ENCODE measurements around the gene LYPD4.

Gene LYPD4

GRCh38 chr19:41844601-41845000, at the start of gene LYPD4:
LYPD4 (minus strand) TSS chr19:41844683; CDS start chr19:41839285, 5,398 bp downstream.
- Histone ChIP-seq H3K4me1 (ENCODE audit: low read length) (no peaks in the 10 kb centered on the region), H3K36me3 (replicated peaks; ENCODE audit: insufficient read depth, low read length) (no peaks in the 10 kb centered on the region), H3K9ac (ENCODE audit: low read length) (no peak within 1 kb of the TSS), H4K20me1 (ENCODE audit: insufficient read depth, low read length) (no peaks in the 10 kb centered on the region), H3K79me2 (ENCODE audit: low read length) (no peaks in the 10 kb centered on the region), H3K27me3 (replicated peaks; ENCODE audit: insufficient read depth, low read length) (peaks cover 81% of the 10 kb centered on the region), H3K9me3 (replicated peaks; ENCODE audit: insufficient read depth, low read length) (no peaks in the 10 kb centered on the region), H3F3A (ENCODE audit: insufficient read depth, low read length) (no peaks in the 10 kb centered on the region), H2AFZ (ENCODE audit: low read length) (no peak within 1 kb of the TSS), H3K27ac (ENCODE audit: low read length) (no peak within 1 kb of the TSS), H3K9me2 (replicated peaks; ENCODE audit: insufficient read depth, low read length) (no peaks in the 10 kb centered on the region), H3K4me2 (ENCODE audit: low read depth, low read length) (no peak within 1 kb of the TSS), H3K4me3 (ENCODE audit: low read length) (no peak within 1 kb of the TSS)
- TF ChIP-seq EZH2 (optimal IDR thresholded peaks at IDR 0.05; ENCODE audit: low read depth, low read length) (no peak), CTCF (IDR thresholded peaks at IDR 0.05; ENCODE audit: low read length) (no peak), EZH2phosphoT487 (IDR thresholded peaks at IDR 0.05; ENCODE audit: low read length) (no peak)
- DNase-seq: no peak

GRCh38 chr19:41893899-41894298, 49.4 kb upstream of the LYPD4 start:
- Histone ChIP-seq H3K4me1 (ENCODE audit: low read length) (no peaks in the 10 kb centered on the region), H3K9me2 (replicated peaks; ENCODE audit: insufficient read depth, low read length) (no peaks in the 10 kb centered on the region), H3K36me3 (replicated peaks; ENCODE audit: insufficient read depth, low read length) (no peaks in the 10 kb centered on the region), H3K79me2 (ENCODE audit: low read length) (no peaks in the 10 kb centered on the region), H2AFZ (ENCODE audit: low read length) (no peak overlapping the region), H4K20me1 (ENCODE audit: insufficient read depth, low read length) (no peaks in the 10 kb centered on the region), H3K9ac (ENCODE audit: low read length) (no peak overlapping the region), H3K9me3 (replicated peaks; ENCODE audit: insufficient read depth, low read length) (no peaks in the 10 kb centered on the region), H3F3A (ENCODE audit: insufficient read depth, low read length) (no peaks in the 10 kb centered on the region), H3K27ac (ENCODE audit: low read length) (no peak overlapping the region), H3K4me2 (ENCODE audit: low read depth, low read length) (no peak overlapping the region), H3K4me3 (ENCODE audit: low read length) (no peak overlapping the region), H3K27me3 (replicated peaks; ENCODE audit: insufficient read depth, low read length) (no peaks in the 10 kb centered on the region)
- TF ChIP-seq EZH2 (optimal IDR thresholded peaks at IDR 0.05; ENCODE audit: low read depth, low read length): no peak
- no peak for TF ChIP-seq EZH2phosphoT487 (IDR thresholded peaks at IDR 0.05; ENCODE audit: low read length)
- no peak for TF ChIP-seq CTCF (IDR thresholded peaks at IDR 0.05; ENCODE audit: low read length)
- peak; percentile 21 for DNase-seq

- Histone ChIP-seq H3K36me3 (replicated peaks; ENCODE audit: insufficient read depth, low read length) (no peaks in the 10 kb centered on the region), H3K27me3 (replicated peaks; ENCODE audit: insufficient read depth, low read length) (no peaks in the 10 kb centered on the region), H3F3A (ENCODE audit: insufficient read depth, low read length) (no peaks in the 10 kb centered on the region), H3K4me2 (ENCODE audit: low read depth, low read length) (no peak overlapping the region), H3K4me1 (ENCODE audit: low read length) (no peaks in the 10 kb centered on the region), H3K4me3 (ENCODE audit: low read length) (no peak overlapping the region), H2AFZ (ENCODE audit: low read length) (no peak overlapping the region), H4K20me1 (ENCODE audit: insufficient read depth, low read length) (no peaks in the 10 kb centered on the region), H3K9me2 (replicated peaks; ENCODE audit: insufficient read depth, low read length) (no peaks in the 10 kb centered on the region), H3K9ac (ENCODE audit: low read length) (no peak overlapping the region), H3K79me2 (ENCODE audit: low read length) (peaks cover 7% of the 10 kb centered on the region; the same call in 1 of the 2 replicates), H3K27ac (ENCODE audit: low read length) (no peak overlapping the region), H3K9me3 (replicated peaks; ENCODE audit: insufficient read depth, low read length) (no peaks in the 10 kb centered on the region)
- DNase-seq: no peak
- TF ChIP-seq EZH2 (optimal IDR thresholded peaks at IDR 0.05; ENCODE audit: low read depth, low read length) (no peak), EZH2phosphoT487 (IDR thresholded peaks at IDR 0.05; ENCODE audit: low read length) (no peak), CTCF (IDR thresholded peaks at IDR 0.05; ENCODE audit: low read length) (no peak)
These were observed 47.9 kb upstream of the LYPD4 start for GRCh38 chr19:41892173-41892902.
